NCI-H748 (cell line): ENCODE measurements around the gene KRT8.

Experiments
- DNase-seq: peaks from one replicate; lab custom pipeline; 2025; ENCODE audit not compliant: unreplicated experiment; lab: John Stamatoyannopoulos, UW

The KRT8 gene

DNA sequence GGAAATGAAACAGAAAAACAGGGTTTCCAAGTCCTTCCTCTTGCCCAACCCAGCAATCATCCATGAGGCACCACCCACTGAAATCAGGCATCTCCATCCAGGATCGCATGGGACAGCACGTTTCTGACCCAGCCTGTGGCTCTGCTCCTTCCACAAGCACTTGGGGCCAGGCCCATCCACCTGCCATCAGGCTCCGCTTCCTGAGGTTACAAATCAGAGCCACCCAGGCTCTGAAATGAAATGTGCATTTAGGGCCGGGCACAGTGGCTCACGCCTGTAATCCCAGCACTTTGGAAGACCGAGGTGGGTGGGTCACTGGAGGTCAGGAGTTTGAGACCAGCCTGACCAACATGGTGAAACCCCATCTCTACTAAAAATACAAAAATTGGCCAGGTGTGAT is 55.4 kb downstream of the KRT8 start:
- DNase-seq, result no peak

DNA sequence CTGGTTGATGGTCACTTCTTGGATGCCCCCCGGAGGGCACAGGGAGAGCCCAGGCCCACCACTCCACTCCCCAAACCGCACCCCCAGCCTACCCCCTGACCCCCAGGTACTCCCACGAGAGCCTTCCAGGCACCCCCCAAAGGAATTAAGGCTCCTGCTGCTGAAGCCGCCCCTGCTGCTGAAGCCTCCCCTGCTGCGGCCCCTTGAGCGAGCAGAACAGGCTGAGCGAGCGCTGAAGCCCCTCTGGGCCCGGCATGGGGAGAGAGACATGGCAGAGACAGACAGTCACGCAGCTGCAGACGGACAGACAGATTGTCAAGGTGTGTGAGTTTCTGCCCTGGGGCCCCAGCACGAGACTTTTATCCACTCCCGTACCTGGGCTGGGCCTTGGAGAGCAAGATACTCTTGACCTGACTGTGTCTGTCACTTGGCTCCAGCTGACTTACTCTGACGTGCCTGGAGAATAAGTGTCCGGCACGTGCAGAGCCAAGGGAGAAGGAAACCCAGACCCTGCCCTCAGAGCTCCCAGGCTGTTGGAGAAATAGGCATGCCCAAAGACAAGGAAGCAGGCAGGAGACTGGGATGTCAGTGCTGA is 56.1 kb downstream of the KRT8 start, which contains the start of gene KRT78:
KRT78 (minus strand) TSS at position 334 of the 595 bp plus-strand sequence; CDS start at position 270, 64 bp downstream.
- no peak for DNase-seq

DNA sequence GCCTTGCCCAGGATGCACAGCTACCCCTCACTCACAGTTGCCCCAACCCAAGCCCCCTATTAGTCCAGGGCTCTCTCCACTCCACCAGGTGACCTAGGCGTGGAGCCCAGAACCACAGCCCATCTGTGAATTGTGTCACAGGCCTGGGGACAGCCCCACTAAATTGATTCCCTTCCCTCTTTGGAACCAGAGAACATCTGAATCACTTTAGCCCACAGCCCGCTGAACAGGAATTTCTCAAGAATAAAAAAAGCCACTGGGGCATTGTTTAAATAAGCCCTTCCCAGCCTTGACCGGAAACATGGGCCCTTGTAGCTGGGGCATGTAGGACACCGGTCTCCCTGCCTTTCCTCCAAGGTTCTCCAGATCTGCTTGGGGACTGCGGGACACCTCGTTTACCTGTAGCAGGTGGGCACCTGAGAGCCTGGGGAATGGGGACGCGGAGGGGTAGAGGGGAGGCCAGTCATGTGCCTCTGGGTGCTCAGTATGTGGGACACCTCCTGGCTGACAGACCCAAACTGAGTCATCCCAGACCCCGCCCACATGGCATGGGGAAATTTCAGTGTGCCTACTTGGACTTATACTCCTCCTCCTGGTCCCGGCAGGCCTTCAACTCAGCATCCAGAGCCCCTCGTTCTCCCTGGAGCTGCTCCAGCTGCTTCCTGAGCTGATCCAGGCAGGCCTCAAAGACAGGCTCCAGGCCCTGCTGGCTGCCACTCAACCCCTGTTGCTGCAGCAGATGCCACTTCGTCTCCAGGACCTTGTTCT is 57.4 kb downstream of the KRT8 start:
- DNase-seq, result no peak
